H9 (cell line): ENCODE results near the gene SEMA3F. TPM values are rescaled to one million over a fixed set of nuclear protein-coding genes. Genes with fewer than 3 reads are reported as not detected.
A peak's percentile ranks its signal among the peaks of the same experiment; 100 is the strongest.

Experiments
- DNase-seq: peaks from one replicate; pipeline ENCODE4 v3.0.0-alpha.2; 2017
- H2AFZ ChIP-seq: one replicate; pipeline ENCODE4 v1.6.1; 2013; ENCODE audit warnings: mild to moderate bottlenecking, low read length, control low read depth, moderate library complexity
- H2AK5ac ChIP-seq: 2 replicates; pipeline ENCODE4 v1.6.1; 2013; ENCODE audit warnings: low read length, control low read depth, mixed read lengths; ENCODE audit not compliant: insufficient read length
- H2BK120ac ChIP-seq: one replicate; pipeline ENCODE4 v1.6.1; 2013; ENCODE audit warnings: low read depth, mild to moderate bottlenecking, low read length, control low read depth, inconsistent platforms; ENCODE audit not compliant: poor library complexity, severe bottlenecking
- H2BK12ac ChIP-seq: 2 replicates; pipeline ENCODE4 v1.6.1; 2013; ENCODE audit warnings: low read length, control low read depth, mixed read lengths, low read depth; ENCODE audit not compliant: insufficient read length
- H2BK15ac ChIP-seq: 2 replicates; pipeline ENCODE4 v1.6.1; 2013; ENCODE audit warnings: low read depth, low read length, control low read depth
- H2BK20ac ChIP-seq: one replicate; pipeline ENCODE4 v1.6.1; 2013; ENCODE audit warnings: low read depth, mild to moderate bottlenecking, low read length, control low read depth, inconsistent platforms; ENCODE audit not compliant: poor library complexity, severe bottlenecking
- H2BK5ac ChIP-seq: 2 replicates; pipeline ENCODE4 v1.6.1; 2013; ENCODE audit warnings: low read length, control low read depth, mixed read lengths; ENCODE audit not compliant: insufficient read length
- H3K14ac ChIP-seq: 2 replicates; pipeline ENCODE4 v1.6.1; 2013; ENCODE audit warnings: low read length, control low read depth; ENCODE audit not compliant: insufficient read depth
- H3K18ac ChIP-seq: 2 replicates; pipeline ENCODE4 v1.6.1; 2013; ENCODE audit warnings: low read depth, mild to moderate bottlenecking, mixed read lengths, low read length, control low read depth; ENCODE audit not compliant: insufficient read length
- H3K23ac ChIP-seq: 2 replicates; pipeline ENCODE4 v1.6.1; 2013; ENCODE audit warnings: low read length, control low read depth, mixed read lengths, low read depth; ENCODE audit not compliant: insufficient read length
- H3K23me2 ChIP-seq: 2 replicates; pipeline ENCODE4 v1.6.1; 2013; ENCODE audit warnings: low read depth, mild to moderate bottlenecking, mixed read lengths, low read length, control low read depth; ENCODE audit not compliant: insufficient read length, poor library complexity, severe bottlenecking
- H3K27ac ChIP-seq: 2 replicates; pipeline ENCODE4 v1.5.1; 2013; ENCODE audit warnings: low read length, control low read depth, mixed read lengths, low read depth; ENCODE audit not compliant: insufficient read length
- H3K27me3 ChIP-seq: 2 replicates; pipeline ENCODE4 v1.6.1; 2013; ENCODE audit warnings: low read length, control low read depth, inconsistent platforms; ENCODE audit not compliant: insufficient read depth
- H3K4ac ChIP-seq: 2 replicates; pipeline ENCODE4 v1.6.1; 2013; ENCODE audit warnings: low read depth, mild to moderate bottlenecking, control low read depth, inconsistent platforms, low read length, moderate library complexity
- H3K4me1 ChIP-seq: 2 replicates; pipeline ENCODE4 v1.6.1; 2013; ENCODE audit warnings: low read length, control low read depth, inconsistent platforms; ENCODE audit not compliant: insufficient read depth
- H3K4me2 ChIP-seq: 2 replicates; pipeline ENCODE4 v1.6.1; 2013; ENCODE audit warnings: low read length, control low read depth, mixed read lengths; ENCODE audit not compliant: insufficient read length, insufficient read depth
- H3K56ac ChIP-seq: 2 replicates; pipeline ENCODE4 v1.6.1; 2013; ENCODE audit warnings: low read depth, mild to moderate bottlenecking, mixed read lengths, low read length, control low read depth; ENCODE audit not compliant: insufficient read length
- H3K79me1 ChIP-seq: 2 replicates; pipeline ENCODE4 v1.6.1; 2013; ENCODE audit warnings: low read depth, mild to moderate bottlenecking, moderate library complexity, low read length, control low read depth, inconsistent platforms; ENCODE audit not compliant: insufficient read depth, poor library complexity, severe bottlenecking
- H3K79me2 ChIP-seq: 2 replicates; pipeline ENCODE4 v1.6.1; 2013; ENCODE audit warnings: low read length, control low read depth, inconsistent platforms; ENCODE audit not compliant: insufficient read depth
- H3K9ac ChIP-seq: 2 replicates; pipeline ENCODE4 v1.6.1; 2013; ENCODE audit warnings: low read length, control low read depth, mixed read lengths; ENCODE audit not compliant: insufficient read length; ENCODE audit errors: extremely low read depth
- H3K9me3 ChIP-seq: one replicate; pipeline ENCODE4 v1.6.1; 2013; ENCODE audit warnings: low read depth, low read length, inconsistent platforms; ENCODE audit not compliant: control insufficient read depth
- H3T11ph ChIP-seq: one replicate; pipeline ENCODE4 v1.6.1; 2013; ENCODE audit warnings: mild to moderate bottlenecking, low read length, control low read depth, inconsistent platforms
- H4K20me1 ChIP-seq: one replicate; pipeline ENCODE4 v1.6.1; 2013; ENCODE audit not compliant: control insufficient read depth, insufficient read length, insufficient read depth
- H4K5ac ChIP-seq: 2 replicates; pipeline ENCODE4 v1.6.1; 2013; ENCODE audit warnings: low read depth, mild to moderate bottlenecking, mixed read lengths, low read length, control low read depth; ENCODE audit not compliant: insufficient read length
- H4K8ac ChIP-seq: replicated peaks from 2 replicates; pipeline ENCODE4 v1.6.1; 2013; ENCODE audit warnings: low read length, control low read depth, mixed read lengths, low read depth; ENCODE audit not compliant: insufficient read length
- H4K91ac ChIP-seq: 2 replicates; pipeline ENCODE4 v1.6.1; 2013; ENCODE audit warnings: low read depth, mild to moderate bottlenecking, moderate library complexity, mixed read lengths, low read length, control low read depth; ENCODE audit not compliant: insufficient read length
- H3K27ac Mint-ChIP-seq, 3 experiments: 2 replicates in 2 of 3; 3 replicates in 1 of 3; pipeline ENCODE4 v1.8.0; 2020 to 2021; ENCODE audit warnings: mixed read lengths in 3 of 3, mild to moderate bottlenecking in 1 of 3, moderate library complexity in 1 of 3
- H3K27me3 Mint-ChIP-seq: 2 replicates; pipeline ENCODE4 v1.8.0; 2021; ENCODE audit warnings: low read depth, mild to moderate bottlenecking, moderate library complexity, mixed read lengths
- H3K36me3 Mint-ChIP-seq, 3 experiments: 2 replicates in 2 of 3; 3 replicates in 1 of 3; pipeline ENCODE4 v1.8.0; 2020 to 2021; ENCODE audit warnings: low read depth in 3 of 3, mixed read lengths in 3 of 3; ENCODE audit not compliant: insufficient read depth in 1 of 3
- H3K4me1 Mint-ChIP-seq, 2 experiments: 2 replicates each; pipeline ENCODE4 v1.8.0; 2020; ENCODE audit warnings: mixed read lengths in 2 of 2
- H3K4me3 Mint-ChIP-seq, 2 experiments: 2 replicates in 1 of 2; 3 replicates in 1 of 2; pipeline ENCODE4 v1.8.0; 2020 to 2021; ENCODE audit warnings: mild to moderate bottlenecking in 2 of 2, mixed read lengths in 2 of 2, moderate library complexity in 1 of 2
- H3K9me3 Mint-ChIP-seq, 2 experiments: 2 replicates in 1 of 2; 3 replicates in 1 of 2; pipeline ENCODE4 v1.8.0; 2020; ENCODE audit warnings: mild to moderate bottlenecking in 2 of 2, mixed read lengths in 2 of 2, moderate library complexity in 1 of 2
- WGBS: extraction: QIAGEN DNeasy Blood & Tissue Kit; methylation state at CpG from one replicate; pipeline ENCODE4 v1.1.7; 2013; ENCODE audit warnings: missing lambda C conversion rate, low lambda C conversion rate, mixed read lengths; ENCODE audit not compliant: insufficient read length; ENCODE audit errors: extremely low coverage; 5-methylcytosine and 5-hydroxymethylcytosine counted together
- total RNA-seq: library from RNA; stranded (reverse); gene quantifications from 2 replicates; pipeline ENCODE4 v1.2.1, GENCODE V29; 2021
- TF ChIP-seq, protein P1 (sequence below): fragments of 200-600 bp; sonication (generic); conservative IDR thresholded peaks from 3 replicates; pipeline ENCODE4 v1.8.0; 2021; ENCODE audit warnings: antibody characterized with exemption, mild to moderate bottlenecking

The SEMA3F gene
- total RNA-seq, 1 experiment from 2014 or later: 14.3 TPM

- H3K18ac ChIP-seq: peak overlapping the region; percentile 7
- no peaks in the 10 kb centered on the region for H3K9me3 ChIP-seq
- peaks cover 9% of the 10 kb centered on the region; the same call in 1 of the 2 replicates for H3K79me2 ChIP-seq
- H2BK5ac ChIP-seq: no peak overlapping the region
- Mint-ChIP-seq H3K27me3 (peaks cover 8% of the 10 kb centered on the region), H3K36me3 (peaks cover 0 to 2% (median 0%) of the 10 kb centered on the region in 3 experiments; a peak in 1 of 7 replicates), H3K4me3 (no peak overlapping the region), H3K4me1 (peaks cover 39 to 50% of the 10 kb centered on the region in 2 experiments), H3K9me3 (no peaks in the 10 kb centered on the region; a peak in 1 of 5 replicates), H3K27ac (no peak overlapping the region; a peak in 1 of 7 replicates)
- no peak overlapping the region for H3K4ac ChIP-seq
- H3K79me1 ChIP-seq: peaks cover 6% of the 10 kb centered on the region
- no peak overlapping the region for H2AK5ac ChIP-seq
- no peak overlapping the region for H2BK120ac ChIP-seq
- no peak overlapping the region for H3T11ph ChIP-seq
- H3K4me1 ChIP-seq: no peaks in the 10 kb centered on the region
- no peak overlapping the region for H3K27ac ChIP-seq
- TF ChIP-seq, protein P1, sequence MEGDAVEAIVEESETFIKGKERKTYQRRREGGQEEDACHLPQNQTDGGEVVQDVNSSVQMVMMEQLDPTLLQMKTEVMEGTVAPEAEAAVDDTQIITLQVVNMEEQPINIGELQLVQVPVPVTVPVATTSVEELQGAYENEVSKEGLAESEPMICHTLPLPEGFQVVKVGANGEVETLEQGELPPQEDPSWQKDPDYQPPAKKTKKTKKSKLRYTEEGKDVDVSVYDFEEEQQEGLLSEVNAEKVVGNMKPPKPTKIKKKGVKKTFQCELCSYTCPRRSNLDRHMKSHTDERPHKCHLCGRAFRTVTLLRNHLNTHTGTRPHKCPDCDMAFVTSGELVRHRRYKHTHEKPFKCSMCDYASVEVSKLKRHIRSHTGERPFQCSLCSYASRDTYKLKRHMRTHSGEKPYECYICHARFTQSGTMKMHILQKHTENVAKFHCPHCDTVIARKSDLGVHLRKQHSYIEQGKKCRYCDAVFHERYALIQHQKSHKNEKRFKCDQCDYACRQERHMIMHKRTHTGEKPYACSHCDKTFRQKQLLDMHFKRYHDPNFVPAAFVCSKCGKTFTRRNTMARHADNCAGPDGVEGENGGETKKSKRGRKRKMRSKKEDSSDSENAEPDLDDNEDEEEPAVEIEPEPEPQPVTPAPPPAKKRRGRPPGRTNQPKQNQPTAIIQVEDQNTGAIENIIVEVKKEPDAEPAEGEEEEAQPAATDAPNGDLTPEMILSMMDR: no peak
- H2BK15ac ChIP-seq: no peak overlapping the region
- no CpG with 5 or more reads among the region's 4 CpGs for WGBS
- no peak overlapping the region for H3K14ac ChIP-seq
- H4K5ac ChIP-seq: no peak overlapping the region
- H3K4me2 ChIP-seq: no peak overlapping the region
- H3K23me2 ChIP-seq: peaks cover 14% of the 10 kb centered on the region
- no peak overlapping the region for H4K8ac ChIP-seq
- H3K56ac ChIP-seq: no peak overlapping the region
- H4K20me1 ChIP-seq: no peaks in the 10 kb centered on the region
- no peak overlapping the region for H3K23ac ChIP-seq
- H2BK20ac ChIP-seq: no peak overlapping the region
- no peak overlapping the region for H3K9ac ChIP-seq
- H4K91ac ChIP-seq: no peak overlapping the region
- no peak overlapping the region for H2AFZ ChIP-seq
- H3K27me3 ChIP-seq: no peaks in the 10 kb centered on the region
- no peak overlapping the region for H2BK12ac ChIP-seq
- DNase-seq: no peak
Measured at GRCh38 chr3:50233176-50233575, 78.1 kb downstream of the SEMA3F start.
